Frontal cortex (tissue), 4 donors: ENCODE data around the gene TMEM80. TPM values are rescaled to one million over a fixed set of nuclear protein-coding genes. Genes with fewer than 3 reads are reported as not detected.
"Not testable (repeated sequence)": the region's sequence is repeated elsewhere in the genome, so short reads cannot be mapped to it uniquely, and the experiment has no call there.

Experiments
- DNase-seq, 2 donors: peaks; one replicate each; pipeline ENCODE4 v3.0.0; 2012; ENCODE audit warnings: low spot score in 2 of 2
- FAIRE-seq: peaks from 2 replicates; lab custom pipeline; 2012; peaks lifted over from hg19 to GRCh38; lab: Jason Lieb, UNC
- total RNA-seq: library from RNA; depleted of rRNA; stranded (reverse); fragments of >200 nt; gene quantifications from one replicate; pipeline ENCODE4 v1.2.3, GENCODE V29; 2014
- donor health status: control.
- donor health status: control.
- donor health status: control.

TMEM80 gene
- 11.8 TPM for total RNA-seq

DNA sequence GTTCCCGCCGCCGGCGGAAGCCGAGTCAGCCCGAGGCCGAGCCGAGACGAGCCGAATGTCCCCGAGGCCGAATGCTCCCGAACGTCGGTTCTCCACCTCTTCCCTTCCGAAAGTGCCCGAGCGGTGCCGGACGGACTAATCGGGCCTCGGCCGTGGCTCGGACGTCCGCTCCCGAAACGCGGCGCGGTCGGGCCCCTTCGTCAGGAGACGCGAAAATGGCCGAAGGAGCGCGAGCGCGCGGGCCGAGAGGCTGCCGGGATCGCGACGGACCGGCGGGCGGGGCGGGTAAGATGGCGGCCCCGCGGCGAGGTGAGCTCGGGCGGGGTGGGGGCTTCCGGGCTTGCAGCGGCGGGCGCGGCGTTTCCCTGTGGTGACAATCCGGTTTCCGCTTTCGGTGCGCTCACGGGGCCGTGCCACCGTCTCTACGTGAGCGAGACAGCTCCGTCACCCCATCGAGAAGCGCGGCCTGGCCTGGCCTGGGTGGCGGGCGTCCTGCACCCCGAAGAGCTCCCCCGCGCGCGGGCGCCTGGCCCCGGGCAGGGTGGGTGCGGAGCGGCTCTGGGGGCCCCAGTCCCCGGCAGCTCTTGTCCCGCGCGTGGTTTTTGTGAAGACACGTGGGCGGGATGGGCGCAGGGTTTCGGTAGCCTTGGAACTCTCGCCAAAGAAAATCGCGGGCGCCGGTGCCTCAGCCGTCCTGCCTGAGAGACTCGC lies at the start of gene TMEM80:
Gene TMEM80, plus strand, starts transcription at position 279 of the 711 bp plus-strand sequence. Its CDS starts 12 bp downstream, at position 291.
- DNase-seq, result peak; percentile 88 to 93
- FAIRE-seq, result no peak

DNA sequence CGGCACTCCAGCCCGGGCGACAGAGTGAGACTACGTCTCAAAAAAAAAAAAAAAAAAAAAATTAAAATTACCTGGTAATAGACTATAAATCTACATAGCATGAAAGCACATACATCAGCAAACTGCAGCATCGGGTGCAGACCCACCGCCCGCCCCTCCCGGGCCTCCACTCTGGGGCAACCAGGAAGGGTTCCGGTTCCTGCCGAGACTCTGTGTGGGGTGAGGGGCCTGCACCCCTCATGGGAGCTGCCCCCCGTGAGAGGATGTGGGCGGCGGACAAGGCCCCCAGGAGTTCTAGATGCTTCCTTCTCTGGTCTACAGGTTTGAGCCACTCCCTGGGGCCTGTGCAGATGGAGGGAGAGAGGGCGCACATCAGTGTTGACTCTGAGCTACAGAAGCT lies 49.4 kb upstream of the TMEM80 start:
- FAIRE-seq (no peak), DNase-seq (no peak)

DNA sequence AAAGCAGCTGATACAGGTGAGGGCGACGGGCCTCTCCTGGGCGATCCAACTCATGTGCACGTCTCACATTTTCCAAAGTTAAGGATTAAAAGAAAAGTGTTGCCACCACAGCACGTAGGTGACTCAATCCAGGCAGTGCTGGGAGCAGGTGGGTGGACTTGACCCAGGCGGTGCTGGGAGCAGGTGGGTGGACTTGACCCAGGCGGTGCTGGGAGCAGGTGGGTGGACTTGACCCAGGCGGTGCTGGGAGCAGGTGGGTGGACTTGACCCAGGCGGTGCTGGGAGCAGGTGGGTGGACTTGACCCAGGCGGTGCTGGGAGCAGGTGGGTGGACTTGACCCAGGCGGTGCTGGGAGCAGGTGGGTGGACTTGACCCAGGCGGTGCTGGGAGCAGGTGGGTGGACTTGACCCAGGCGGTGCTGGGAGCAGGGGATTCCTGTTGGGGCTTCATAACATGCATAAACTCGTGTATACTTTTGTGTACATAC lies 47.9 kb upstream of the TMEM80 start:
- not testable (repeated sequence) for DNase-seq, FAIRE-seq

DNA sequence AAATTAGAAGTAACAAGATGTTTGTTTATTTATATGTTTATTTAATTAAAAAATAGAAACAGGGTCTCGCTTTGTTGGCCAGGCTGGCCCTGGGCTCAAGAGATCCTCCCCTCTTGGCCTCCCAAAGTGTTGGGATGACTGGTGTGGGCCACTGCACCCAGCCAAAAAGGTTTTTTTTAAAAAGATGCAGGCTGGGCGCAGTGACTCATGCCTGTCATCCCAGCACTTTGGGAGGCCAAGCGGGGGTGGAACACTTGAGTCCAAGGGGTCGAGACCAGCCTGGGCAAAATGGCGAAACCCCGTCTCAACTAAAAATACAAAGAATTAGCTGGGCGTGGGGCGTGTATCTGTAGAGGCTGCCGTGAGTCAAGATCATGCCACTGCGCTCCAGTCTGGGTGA lies 45.1 kb upstream of the TMEM80 start:
- DNase-seq, result no peak
- no peak for FAIRE-seq

DNA sequence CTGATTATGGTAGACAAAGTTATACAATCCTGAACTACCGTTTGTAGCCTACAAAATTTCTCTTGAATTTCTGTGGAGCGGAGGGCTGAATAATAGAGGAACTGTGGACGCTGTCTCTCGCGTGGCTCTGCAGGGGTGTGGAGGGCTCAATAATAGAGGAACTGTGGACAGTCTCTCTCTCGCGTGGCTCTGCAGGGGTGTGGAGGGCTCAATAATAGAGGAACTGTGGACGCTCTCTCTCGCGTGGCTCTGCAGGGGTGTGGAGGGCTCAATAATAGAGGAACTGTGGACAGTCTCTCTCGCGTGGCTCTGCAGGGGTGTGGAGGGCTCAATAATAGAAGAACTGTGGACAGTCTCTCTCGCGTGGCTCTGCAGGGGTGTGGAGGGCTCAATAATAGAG lies 42.5 kb upstream of the TMEM80 start:
- DNase-seq, FAIRE-seq: not testable (repeated sequence)

DNA sequence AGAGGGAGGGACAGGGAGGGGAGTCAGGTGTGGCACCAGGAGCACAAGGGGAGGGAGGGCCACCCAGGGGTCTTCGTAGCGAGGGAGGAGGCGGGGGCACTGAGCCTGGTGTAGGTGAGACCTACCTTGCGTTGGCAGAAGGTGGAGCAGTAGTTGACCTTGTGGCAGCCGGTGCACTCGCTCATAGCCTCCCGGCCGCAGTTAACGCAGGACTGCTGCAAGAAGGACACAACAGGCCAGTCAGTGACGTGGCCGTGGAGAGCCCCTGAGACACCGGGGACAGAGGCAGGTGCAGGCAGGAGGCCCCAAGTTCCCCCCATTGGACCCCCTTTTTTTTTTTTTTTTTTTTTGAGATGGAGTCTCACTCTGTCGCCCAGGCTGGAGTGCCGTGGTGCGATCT lies 41.8 kb upstream of the TMEM80 start:
- DNase-seq (no peak), FAIRE-seq (no peak)

- FAIRE-seq, DNase-seq: not testable (repeated sequence)
Measured at GRCh38 chr11:654444-654843, 41.2 kb upstream of the TMEM80 start.

GRCh38 chr11:655036-655726 lies 40.4 kb upstream of the TMEM80 start:
- DNase-seq (no peak), FAIRE-seq (no peak)

GRCh38 chr11:656426-656825 lies 39.2 kb upstream of the TMEM80 start:
- no peak for DNase-seq
- FAIRE-seq, result no peak

GRCh38 chr11:656866-657265 lies 38.8 kb upstream of the TMEM80 start:
- FAIRE-seq (no peak), DNase-seq (no peak)

DNA sequence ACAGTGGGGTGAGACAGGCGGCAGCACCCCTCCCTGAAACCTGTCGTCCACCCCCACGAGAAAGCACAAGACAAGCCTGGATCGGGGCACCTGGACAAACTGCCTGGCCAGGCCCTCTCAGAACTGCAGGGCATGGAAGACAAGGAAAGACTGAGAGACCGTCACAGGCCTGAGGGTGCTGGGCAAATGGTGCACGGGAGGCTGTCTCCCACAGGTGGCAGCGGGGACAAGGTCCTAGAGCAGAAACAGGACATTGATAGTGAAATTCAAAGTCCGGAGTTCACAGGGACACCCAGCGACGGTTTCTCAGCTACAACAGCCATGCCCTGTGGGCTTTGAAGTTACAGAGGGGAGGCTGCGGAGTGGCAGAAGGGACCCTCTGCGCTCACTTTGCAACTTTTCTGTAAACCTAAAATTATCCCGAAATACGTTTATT lies 37.9 kb upstream of the TMEM80 start:
- FAIRE-seq (no peak), DNase-seq (no peak)

- FAIRE-seq (no peak), DNase-seq (no peak)
Measured at GRCh38 chr11:659532-660085, 36.0 kb upstream of the TMEM80 start.

GRCh38 chr11:660281-660680 lies 35.3 kb upstream of the TMEM80 start:
- no peak for DNase-seq

GRCh38 chr11:660681-661444 lies 34.8 kb upstream of the TMEM80 start:
- no peak for FAIRE-seq
- no peak for DNase-seq

More at GRCh38 chr11:660281-660680, 35.3 kb upstream of the TMEM80 start:
- no peak for FAIRE-seq

- FAIRE-seq (no peak), DNase-seq (peak; percentile 79 to 86)
Measured at GRCh38 chr11:662689-663274, 32.8 kb upstream of the TMEM80 start.

- FAIRE-seq (no peak), DNase-seq (no peak)
Measured at GRCh38 chr11:665062-665703, 30.4 kb upstream of the TMEM80 start.

- no peak for DNase-seq
Measured at GRCh38 chr11:665704-666281, 29.8 kb upstream of the TMEM80 start.

DNA sequence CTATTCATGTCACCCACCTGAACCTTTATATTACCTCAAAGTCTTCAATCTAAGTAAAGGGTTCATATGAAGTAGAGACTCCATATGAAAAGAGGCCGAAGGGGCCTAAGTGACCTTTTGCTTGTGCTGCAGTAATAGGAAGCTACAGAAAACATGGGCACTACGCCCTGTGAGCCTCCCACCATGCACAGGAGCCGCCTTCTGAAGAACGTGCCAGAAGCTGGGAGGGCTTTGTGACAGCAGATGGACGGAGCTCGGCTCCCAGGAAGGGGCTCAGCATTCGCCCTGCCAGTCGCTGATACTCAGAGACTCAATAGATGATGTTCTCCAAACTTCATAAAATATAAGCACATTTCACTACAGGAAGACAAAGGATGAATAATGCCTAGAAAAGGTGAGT lies 21.8 kb upstream of the TMEM80 start:
- DNase-seq, result no peak
- FAIRE-seq, result no peak

More at GRCh38 chr11:665704-666281, 29.8 kb upstream of the TMEM80 start:
- FAIRE-seq, result no peak

DNA sequence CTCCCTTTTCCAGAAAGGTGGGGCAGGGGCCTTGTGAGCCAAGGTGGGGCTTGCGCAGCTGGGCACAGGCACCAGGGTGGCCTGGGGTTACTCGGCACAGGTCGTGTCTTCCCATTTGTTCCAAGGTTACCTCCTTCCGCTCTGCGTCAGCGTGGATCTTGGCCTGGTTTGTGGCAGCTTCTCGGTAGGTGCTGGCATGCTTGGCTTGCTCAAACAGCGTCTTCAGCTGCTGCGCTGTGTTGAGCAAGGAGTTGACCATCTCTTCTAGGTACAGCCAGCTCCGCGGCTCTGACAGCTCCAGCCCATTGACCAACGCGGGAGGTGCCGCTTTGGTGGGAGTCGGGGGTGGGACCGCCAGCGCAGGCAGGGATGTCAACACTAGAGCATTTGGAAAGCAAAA lies 21.2 kb upstream of the TMEM80 start:
- no peak for DNase-seq
- no peak for FAIRE-seq
